ENCODE results near the gene ADAMTS13.
A peak's percentile ranks its signal among the peaks of the same experiment; 100 is the strongest.

The ADAMTS13 gene

GRCh38 chr9:133393399-133393798 is 28.8 kb upstream of the ADAMTS13 start:
- no peak for DNase-seq

- no peak for DNase-seq
Measured at GRCh38 chr9:133394687-133395271, 27.4 kb upstream of the ADAMTS13 start.

GRCh38 chr9:133396952-133397351 is 25.2 kb upstream of the ADAMTS13 start:
- DNase-seq = no peak

- no peak for DNase-seq
Measured at GRCh38 chr9:133397370-133397769, 24.8 kb upstream of the ADAMTS13 start.

GRCh38 chr9:133397895-133398294 is 24.3 kb upstream of the ADAMTS13 start:
- DNase-seq = no peak

- DNase-seq = no peak
Measured at GRCh38 chr9:133400292-133400691, 21.9 kb upstream of the ADAMTS13 start.

GRCh38 chr9:133401588-133401987 is 20.6 kb upstream of the ADAMTS13 start:
- no peak for DNase-seq

- no peak for DNase-seq
Measured at GRCh38 chr9:133402689-133403088, 19.5 kb upstream of the ADAMTS13 start.

GRCh38 chr9:133403766-133404453 is 18.3 kb upstream of the ADAMTS13 start:
- DNase-seq = no peak

GRCh38 chr9:133404454-133405002 is 17.6 kb upstream of the ADAMTS13 start:
- no peak for DNase-seq

GRCh38 chr9:133405508-133406438 is 16.4 kb upstream of the ADAMTS13 start:
- DNase-seq = no peak

- peak; percentile 75 to 79 for DNase-seq
Measured at GRCh38 chr9:133406480-133407307, 15.5 kb upstream of the ADAMTS13 start.

- DNase-seq = no peak
Measured at GRCh38 chr9:133408042-133408441, 14.1 kb upstream of the ADAMTS13 start.

GRCh38 chr9:133415170-133415569 is 7.0 kb upstream of the ADAMTS13 start:
- DNase-seq = no peak

GRCh38 chr9:133417541-133418461 is 4.4 kb upstream of the ADAMTS13 start, which contains the start of gene REXO4:
Gene REXO4 (minus strand): TSS chr9:133418010. CDS start chr9:133417844, 166 bp downstream.
- DNase-seq = peak; percentile 87 to 90

- DNase-seq = no peak
Measured at GRCh38 chr9:133419005-133419404, 3.2 kb upstream of the ADAMTS13 start.

- no peak for DNase-seq
Measured at GRCh38 chr9:133420392-133420827, 1.8 kb upstream of the ADAMTS13 start.

GRCh38 chr9:133423216-133423615 is 1.0 kb downstream of the ADAMTS13 start:
- no peak for DNase-seq

GRCh38 chr9:133424187-133424586 is 2.0 kb downstream of the ADAMTS13 start:
- DNase-seq = no peak

GRCh38 chr9:133425049-133425632 is 3.0 kb downstream of the ADAMTS13 start:
- DNase-seq = no peak

- DNase-seq = no peak
Measured at GRCh38 chr9:133426011-133426410, 3.8 kb downstream of the ADAMTS13 start.
